Gastroesophageal sphincter (tissue), 3 donors: Measurements from ENCODE around the gene LHFPL2.

Experiments
- EP300 ChIP-seq: sonication (generic); formaldehyde crosslinking; IDR thresholded peaks from one replicate; pipeline ENCODE4 v1.6.1; 2017; ENCODE audit warnings: antibody characterized with exemption, mild to moderate bottlenecking
- POLR2A ChIP-seq, 2 donors: fragments of 450-650 bp; IDR thresholded peaks; one replicate each; pipeline ENCODE4 v1.6.1; 2017; ENCODE audit warnings: antibody characterized with exemption in 2 of 2, mild to moderate bottlenecking in 2 of 2, moderate library complexity in 1 of 2
- POLR2AphosphoS5 ChIP-seq: sonication (generic); formaldehyde crosslinking; IDR thresholded peaks from one replicate; pipeline ENCODE4 v1.6.1; 2017; ENCODE audit warnings: antibody characterized with exemption
- TF ChIP-seq, protein P1 (sequence below), 4 experiments: fragments of 200-600 bp in 2 of 4; fragments of 450-650 bp in 2 of 4; sonication (generic) in 1 of 4; IDR thresholded peaks; one replicate each; pipeline ENCODE4 v1.5.1; 2017 to 2019; ENCODE audit warnings: antibody characterized with exemption in 4 of 4, mild to moderate bottlenecking in 2 of 4, moderate library complexity in 2 of 4

DNA sequence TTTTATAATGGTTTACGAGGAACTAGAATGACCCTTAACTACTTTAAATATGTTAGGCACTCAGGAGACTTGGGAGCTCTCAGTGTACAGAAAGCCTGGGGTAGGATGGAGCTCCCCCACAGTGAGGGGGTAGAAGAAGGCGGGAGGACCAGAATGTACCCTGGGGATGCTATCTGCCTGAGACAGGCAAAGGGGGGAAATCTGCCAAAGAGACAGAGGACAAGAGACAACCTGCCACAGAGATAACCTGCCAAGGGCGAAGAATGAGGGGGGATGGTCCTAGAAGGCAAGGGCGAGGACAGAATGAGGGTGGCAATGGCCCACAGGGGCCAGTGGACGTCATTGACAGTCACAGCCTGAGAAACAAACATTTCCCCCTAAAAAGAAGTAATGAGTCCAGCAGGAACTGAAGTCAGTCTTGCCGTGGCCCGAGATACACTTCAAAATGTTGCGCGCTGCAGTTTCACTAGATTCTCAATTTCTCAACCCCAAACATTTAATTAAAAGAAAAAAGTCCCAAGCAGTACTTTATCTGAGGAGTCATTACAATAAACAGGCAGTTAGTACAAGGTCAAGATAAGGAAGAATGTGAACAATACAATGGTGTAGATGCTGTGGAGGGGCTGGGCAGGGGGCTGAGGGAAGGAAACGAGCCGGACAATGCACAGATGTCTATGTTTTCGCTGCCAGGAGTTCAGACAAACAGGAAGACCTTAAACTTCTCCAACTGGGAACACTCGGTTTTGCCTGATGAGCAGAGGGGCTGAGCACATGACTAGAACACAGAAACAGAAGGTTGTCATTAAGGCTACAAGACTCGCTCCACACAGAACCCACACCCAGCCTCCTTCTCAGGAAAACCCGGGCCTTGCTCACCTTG lies 125.0 kb downstream of the LHFPL2 start:
- TF ChIP-seq EP300 = no peak
- TF ChIP-seq POLR2A (IDR thresholded peaks at IDR 0.05) = no peak
- TF ChIP-seq, protein P1, sequence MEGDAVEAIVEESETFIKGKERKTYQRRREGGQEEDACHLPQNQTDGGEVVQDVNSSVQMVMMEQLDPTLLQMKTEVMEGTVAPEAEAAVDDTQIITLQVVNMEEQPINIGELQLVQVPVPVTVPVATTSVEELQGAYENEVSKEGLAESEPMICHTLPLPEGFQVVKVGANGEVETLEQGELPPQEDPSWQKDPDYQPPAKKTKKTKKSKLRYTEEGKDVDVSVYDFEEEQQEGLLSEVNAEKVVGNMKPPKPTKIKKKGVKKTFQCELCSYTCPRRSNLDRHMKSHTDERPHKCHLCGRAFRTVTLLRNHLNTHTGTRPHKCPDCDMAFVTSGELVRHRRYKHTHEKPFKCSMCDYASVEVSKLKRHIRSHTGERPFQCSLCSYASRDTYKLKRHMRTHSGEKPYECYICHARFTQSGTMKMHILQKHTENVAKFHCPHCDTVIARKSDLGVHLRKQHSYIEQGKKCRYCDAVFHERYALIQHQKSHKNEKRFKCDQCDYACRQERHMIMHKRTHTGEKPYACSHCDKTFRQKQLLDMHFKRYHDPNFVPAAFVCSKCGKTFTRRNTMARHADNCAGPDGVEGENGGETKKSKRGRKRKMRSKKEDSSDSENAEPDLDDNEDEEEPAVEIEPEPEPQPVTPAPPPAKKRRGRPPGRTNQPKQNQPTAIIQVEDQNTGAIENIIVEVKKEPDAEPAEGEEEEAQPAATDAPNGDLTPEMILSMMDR (IDR thresholded peaks at IDR 0.05) = no peak
- TF ChIP-seq POLR2AphosphoS5 = no peak
